ENCODE data around the gene GRIA3. TPM values are rescaled to one million over a fixed set of nuclear protein-coding genes. Genes with fewer than 3 reads are reported as not detected.

The GRIA3 gene
- total RNA-seq, 2 experiments from 2014 or later = not detected

DNA sequence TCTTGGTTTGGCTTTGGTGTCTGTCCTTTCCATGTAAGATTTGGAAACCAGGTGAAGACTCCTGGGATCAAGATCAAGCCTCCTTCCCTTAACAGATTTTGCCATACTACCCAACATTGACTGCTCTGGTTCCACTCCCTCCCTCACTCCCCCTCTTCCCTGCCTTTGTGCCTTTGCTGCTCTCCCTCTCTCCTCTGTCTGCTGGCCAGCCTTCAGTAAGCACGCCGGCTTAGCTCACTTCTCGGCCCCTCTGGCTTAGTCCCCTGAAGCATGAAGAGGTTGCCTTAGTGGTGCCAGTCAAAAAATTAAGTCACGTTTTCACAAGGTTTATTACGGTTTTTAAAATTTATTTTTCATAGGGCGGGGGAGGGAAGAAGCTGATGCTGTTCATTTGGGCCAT is 6.0 kb downstream of the GRIA3 start:
- Histone ChIP-seq H3K36me3 (ENCODE audit: insufficient read depth, low read length) (no peaks in the 10 kb centered on the region), H3K27ac (ENCODE audit: low read depth, low read length, poor library complexity, severe bottlenecking) (no peak overlapping the region), H3K4me2 (ENCODE audit: low read length) (no peak overlapping the region), H3K4me3 (ENCODE audit: low read depth, low read length, poor library complexity, severe bottlenecking) (no peak overlapping the region), H3K79me2 (ENCODE audit: insufficient read depth, low read depth, low read length) (no peaks in the 10 kb centered on the region), H3K4me1 (ENCODE audit: insufficient read depth, low read length, poor library complexity, severe bottlenecking) (no peaks in the 10 kb centered on the region), H4K20me1 (ENCODE audit: insufficient read depth, low read length) (no peaks in the 10 kb centered on the region), H3K9me3 (ENCODE audit: low read length) (no peaks in the 10 kb centered on the region), H2AFZ (ENCODE audit: low read length) (no peak overlapping the region), H3K9me2 (ENCODE audit: insufficient read depth, low read length) (no peaks in the 10 kb centered on the region)
- CTCF ChIA-PET (ENCODE audit: unreplicated experiment) = no interaction called here
- DNase-seq (ENCODE audit: low spot score) = no peak
- TF ChIP-seq, protein P1, sequence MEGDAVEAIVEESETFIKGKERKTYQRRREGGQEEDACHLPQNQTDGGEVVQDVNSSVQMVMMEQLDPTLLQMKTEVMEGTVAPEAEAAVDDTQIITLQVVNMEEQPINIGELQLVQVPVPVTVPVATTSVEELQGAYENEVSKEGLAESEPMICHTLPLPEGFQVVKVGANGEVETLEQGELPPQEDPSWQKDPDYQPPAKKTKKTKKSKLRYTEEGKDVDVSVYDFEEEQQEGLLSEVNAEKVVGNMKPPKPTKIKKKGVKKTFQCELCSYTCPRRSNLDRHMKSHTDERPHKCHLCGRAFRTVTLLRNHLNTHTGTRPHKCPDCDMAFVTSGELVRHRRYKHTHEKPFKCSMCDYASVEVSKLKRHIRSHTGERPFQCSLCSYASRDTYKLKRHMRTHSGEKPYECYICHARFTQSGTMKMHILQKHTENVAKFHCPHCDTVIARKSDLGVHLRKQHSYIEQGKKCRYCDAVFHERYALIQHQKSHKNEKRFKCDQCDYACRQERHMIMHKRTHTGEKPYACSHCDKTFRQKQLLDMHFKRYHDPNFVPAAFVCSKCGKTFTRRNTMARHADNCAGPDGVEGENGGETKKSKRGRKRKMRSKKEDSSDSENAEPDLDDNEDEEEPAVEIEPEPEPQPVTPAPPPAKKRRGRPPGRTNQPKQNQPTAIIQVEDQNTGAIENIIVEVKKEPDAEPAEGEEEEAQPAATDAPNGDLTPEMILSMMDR (conservative IDR thresholded peaks at IDR 0.05; ENCODE audit: low read length) = no peak
- TF ChIP-seq EZH2phosphoT487 (IDR thresholded peaks at IDR 0.05; ENCODE audit: borderline replicate concordance, low read depth, low read length) = no peak
- POLR2A ChIA-PET = no interaction called here
- intact Hi-C loops (cut with micrococcal nuclease; ENCODE audit: unreplicated experiment) = no loop called here
- BruUV-seq (replicated peaks) = no TSS peak

DNA sequence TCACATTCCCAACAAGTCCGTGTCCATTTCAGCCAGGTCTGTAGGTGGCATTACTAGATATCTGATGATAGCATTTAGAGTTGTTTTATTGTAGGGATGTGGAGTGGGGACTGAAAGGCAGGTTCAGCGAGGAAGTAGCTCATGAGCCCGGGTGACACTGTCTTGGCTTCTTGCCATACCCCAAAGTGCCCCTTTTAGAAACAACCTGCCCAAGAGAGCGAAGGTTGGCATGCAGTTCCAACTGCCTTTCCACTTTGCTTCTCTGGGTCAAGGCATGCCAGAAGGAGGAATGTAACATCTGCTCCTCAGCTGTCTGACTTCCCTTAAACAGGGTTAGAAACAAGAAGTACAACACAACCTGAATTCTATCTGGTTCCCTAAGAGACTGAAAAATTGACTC is 9.0 kb downstream of the GRIA3 start:
- no peaks in the 10 kb centered on the region for H4K20me1 ChIP-seq (ENCODE audit: insufficient read depth, low read length)
- H2AFZ ChIP-seq (ENCODE audit: low read length) = no peak overlapping the region
- no peak overlapping the region for H3K4me2 ChIP-seq (ENCODE audit: low read length)
- TF ChIP-seq, protein P1 (conservative IDR thresholded peaks at IDR 0.05; ENCODE audit: low read length) = no peak
- TF ChIP-seq EZH2phosphoT487 (IDR thresholded peaks at IDR 0.05; ENCODE audit: borderline replicate concordance, low read depth, low read length) = no peak
- no peak for DNase-seq (ENCODE audit: low spot score)
- H3K79me2 ChIP-seq (ENCODE audit: insufficient read depth, low read depth, low read length) = no peaks in the 10 kb centered on the region
- no peak overlapping the region for H3K27ac ChIP-seq (ENCODE audit: low read depth, low read length, poor library complexity, severe bottlenecking)
- CTCF ChIA-PET (ENCODE audit: unreplicated experiment) = no interaction called here
- no peak overlapping the region for H3K4me3 ChIP-seq (ENCODE audit: low read depth, low read length, poor library complexity, severe bottlenecking)
- intact Hi-C loops (cut with micrococcal nuclease; ENCODE audit: unreplicated experiment) = no loop called here
- no peaks in the 10 kb centered on the region for H3K9me3 ChIP-seq (ENCODE audit: low read length)
- POLR2A ChIA-PET = no interaction called here
- BruUV-seq (replicated peaks) = no TSS peak
- H3K36me3 ChIP-seq (ENCODE audit: insufficient read depth, low read length) = no peaks in the 10 kb centered on the region
- no peaks in the 10 kb centered on the region for H3K9me2 ChIP-seq (ENCODE audit: insufficient read depth, low read length)
- H3K4me1 ChIP-seq (ENCODE audit: insufficient read depth, low read length, poor library complexity, severe bottlenecking) = no peaks in the 10 kb centered on the region

DNA sequence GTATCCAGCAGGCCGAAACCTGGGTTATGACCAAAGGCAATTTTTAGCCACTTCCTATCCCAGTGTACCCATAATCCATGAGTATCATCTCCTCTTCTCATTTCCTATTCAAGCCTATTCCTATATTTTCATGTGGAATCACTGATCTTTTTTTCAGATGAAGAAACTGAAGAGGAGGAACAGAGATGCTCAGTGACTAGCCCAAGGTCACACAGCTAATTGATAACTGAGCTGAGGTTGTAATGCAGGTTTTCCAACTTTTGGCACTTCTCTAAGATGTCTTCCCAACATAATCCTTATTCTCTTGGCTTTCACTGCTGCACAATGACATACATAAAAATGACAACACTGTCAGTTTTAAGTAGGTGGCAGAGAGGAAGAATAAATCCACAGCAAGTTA is 15.3 kb downstream of the GRIA3 start:
- H3K4me2 ChIP-seq (ENCODE audit: low read length) = no peak overlapping the region
- H3K9me3 ChIP-seq (ENCODE audit: low read length) = no peaks in the 10 kb centered on the region
- H3K79me2 ChIP-seq (ENCODE audit: insufficient read depth, low read depth, low read length) = no peaks in the 10 kb centered on the region
- no peak overlapping the region for H3K4me3 ChIP-seq (ENCODE audit: low read depth, low read length, poor library complexity, severe bottlenecking)
- no peaks in the 10 kb centered on the region for H3K36me3 ChIP-seq (ENCODE audit: insufficient read depth, low read length)
- DNase-seq (ENCODE audit: low spot score) = no peak
- ChIA-PET CTCF (ENCODE audit: unreplicated experiment) (no interaction called here), POLR2A (no interaction called here)
- TF ChIP-seq, protein P1 (conservative IDR thresholded peaks at IDR 0.05; ENCODE audit: low read length) = no peak
- no peak for TF ChIP-seq EZH2phosphoT487 (IDR thresholded peaks at IDR 0.05; ENCODE audit: borderline replicate concordance, low read depth, low read length)
- no peaks in the 10 kb centered on the region for H3K4me1 ChIP-seq (ENCODE audit: insufficient read depth, low read length, poor library complexity, severe bottlenecking)
- no peaks in the 10 kb centered on the region for H4K20me1 ChIP-seq (ENCODE audit: insufficient read depth, low read length)
- BruUV-seq (replicated peaks) = no TSS peak
- no peak overlapping the region for H2AFZ ChIP-seq (ENCODE audit: low read length)
- no peak overlapping the region for H3K27ac ChIP-seq (ENCODE audit: low read depth, low read length, poor library complexity, severe bottlenecking)
- intact Hi-C loops (cut with micrococcal nuclease; ENCODE audit: unreplicated experiment) = no loop called here
- no peaks in the 10 kb centered on the region for H3K9me2 ChIP-seq (ENCODE audit: insufficient read depth, low read length)

Data from OCI-LY7 (cell line).